GM10847 (cell line): ENCODE data around the gene HDAC7.

Source experiments
- POLR2A ChIP-seq: IDR thresholded peaks from 2 replicates; pipeline ENCODE4 v1.6.1; 2011; ENCODE audit not compliant: insufficient read length; ENCODE audit errors: extremely low read depth

Gene HDAC7

GRCh38 chr12:47824198-47824597 is 4.5 kb upstream of the HDAC7 start:
- TF ChIP-seq POLR2A: no peak

DNA sequence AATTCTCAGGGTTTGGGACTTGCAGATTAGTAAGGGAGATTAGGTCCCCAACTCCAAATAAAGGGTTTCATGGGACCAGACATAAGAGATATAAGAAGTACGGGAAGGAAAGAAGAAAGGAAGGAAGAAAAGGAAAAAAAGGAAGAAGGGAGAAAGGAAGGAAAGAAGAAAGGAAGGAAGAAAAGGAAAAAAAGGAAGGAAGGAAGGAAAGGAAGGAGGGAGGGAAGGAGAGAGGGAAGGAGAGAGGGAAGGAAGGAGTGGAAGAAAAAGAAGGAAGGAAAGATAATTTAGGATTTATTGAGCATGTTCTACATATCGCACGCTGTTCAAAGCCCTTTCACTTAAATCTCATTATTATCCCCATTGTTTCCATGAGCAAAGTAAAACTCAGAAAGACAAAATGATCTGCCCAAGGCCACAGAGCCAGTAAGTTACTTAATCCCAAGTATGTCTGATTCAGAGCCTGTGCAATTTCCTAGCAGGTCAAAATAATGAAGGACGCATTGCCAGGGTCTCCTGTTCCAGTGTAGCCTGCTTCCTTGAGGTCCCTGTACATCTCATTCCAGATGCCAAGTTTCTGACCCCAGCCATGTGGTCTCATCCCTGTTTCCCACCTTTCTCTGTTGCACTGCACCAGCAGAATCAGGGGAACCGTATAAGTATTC is 3.9 kb upstream of the HDAC7 start:
- no peak for TF ChIP-seq POLR2A

- TF ChIP-seq POLR2A: no peak
Measured at GRCh38 chr12:47822863-47823262, 3.2 kb upstream of the HDAC7 start.

- TF ChIP-seq POLR2A: no peak
Measured at GRCh38 chr12:47822401-47822800, 2.7 kb upstream of the HDAC7 start.

DNA sequence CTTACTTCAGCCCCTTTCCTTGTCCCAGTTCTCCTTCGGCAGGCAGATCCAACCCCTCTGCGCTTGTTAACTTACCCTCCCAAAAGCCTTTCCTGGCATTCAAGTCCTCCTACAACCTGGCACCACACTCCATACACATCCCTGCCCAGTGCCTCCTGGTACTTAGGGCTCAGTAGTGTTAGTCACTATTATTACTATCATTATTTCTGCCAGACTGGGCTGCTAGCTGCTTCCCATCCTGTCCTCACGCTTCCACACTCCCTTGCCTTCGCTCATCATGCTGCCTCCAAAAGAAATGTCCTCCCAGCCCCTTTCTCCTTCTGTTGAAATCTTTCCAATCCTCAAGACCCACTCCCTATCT is 1.6 kb upstream of the HDAC7 start:
- TF ChIP-seq POLR2A: no peak

GRCh38 chr12:47820631-47821345 is 1.1 kb upstream of the HDAC7 start:
- no peak for TF ChIP-seq POLR2A

- TF ChIP-seq POLR2A: no peak
Measured at GRCh38 chr12:47819138-47819895, 386 bp downstream of the HDAC7 start.

- no peak for TF ChIP-seq POLR2A
Measured at GRCh38 chr12:47818467-47819137, 1.1 kb downstream of the HDAC7 start.

GRCh38 chr12:47818007-47818376 is 1.7 kb downstream of the HDAC7 start:
- TF ChIP-seq POLR2A: no peak

DNA sequence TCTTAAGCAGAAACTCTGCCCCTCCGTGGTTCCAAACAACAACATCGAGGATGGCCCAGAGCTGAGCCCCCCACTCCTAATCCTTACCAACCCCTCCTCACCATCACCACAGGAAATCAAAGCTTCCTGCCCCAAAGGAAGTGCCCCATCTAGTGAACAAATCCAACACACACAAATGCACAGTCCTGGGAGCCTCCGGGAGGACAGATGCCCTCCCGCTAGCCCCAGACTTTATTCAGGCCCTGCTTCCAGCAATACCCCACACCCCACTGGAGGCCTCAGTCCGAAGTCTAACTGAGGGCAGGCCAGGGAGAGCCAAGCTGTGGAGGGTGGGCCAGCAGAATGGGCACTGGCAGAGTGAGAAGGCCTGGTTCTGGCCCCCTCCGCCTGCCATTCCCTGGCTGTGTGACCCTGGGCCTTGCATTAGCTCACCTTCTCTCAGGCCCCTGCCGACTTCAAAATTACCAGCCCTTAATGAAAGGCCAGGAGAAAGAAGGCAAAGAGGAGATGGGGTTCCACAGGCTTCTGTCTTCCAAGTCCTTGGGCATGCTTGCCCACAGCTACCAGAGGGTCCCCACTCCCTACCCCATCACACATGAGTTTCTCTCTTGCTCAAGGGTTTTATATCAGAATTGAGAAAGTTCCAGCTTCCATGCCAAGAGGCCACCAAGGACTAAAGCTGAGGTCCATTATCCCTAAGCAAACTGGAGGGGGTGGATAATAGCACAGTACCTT is 2.3 kb downstream of the HDAC7 start:
- no peak for TF ChIP-seq POLR2A

DNA sequence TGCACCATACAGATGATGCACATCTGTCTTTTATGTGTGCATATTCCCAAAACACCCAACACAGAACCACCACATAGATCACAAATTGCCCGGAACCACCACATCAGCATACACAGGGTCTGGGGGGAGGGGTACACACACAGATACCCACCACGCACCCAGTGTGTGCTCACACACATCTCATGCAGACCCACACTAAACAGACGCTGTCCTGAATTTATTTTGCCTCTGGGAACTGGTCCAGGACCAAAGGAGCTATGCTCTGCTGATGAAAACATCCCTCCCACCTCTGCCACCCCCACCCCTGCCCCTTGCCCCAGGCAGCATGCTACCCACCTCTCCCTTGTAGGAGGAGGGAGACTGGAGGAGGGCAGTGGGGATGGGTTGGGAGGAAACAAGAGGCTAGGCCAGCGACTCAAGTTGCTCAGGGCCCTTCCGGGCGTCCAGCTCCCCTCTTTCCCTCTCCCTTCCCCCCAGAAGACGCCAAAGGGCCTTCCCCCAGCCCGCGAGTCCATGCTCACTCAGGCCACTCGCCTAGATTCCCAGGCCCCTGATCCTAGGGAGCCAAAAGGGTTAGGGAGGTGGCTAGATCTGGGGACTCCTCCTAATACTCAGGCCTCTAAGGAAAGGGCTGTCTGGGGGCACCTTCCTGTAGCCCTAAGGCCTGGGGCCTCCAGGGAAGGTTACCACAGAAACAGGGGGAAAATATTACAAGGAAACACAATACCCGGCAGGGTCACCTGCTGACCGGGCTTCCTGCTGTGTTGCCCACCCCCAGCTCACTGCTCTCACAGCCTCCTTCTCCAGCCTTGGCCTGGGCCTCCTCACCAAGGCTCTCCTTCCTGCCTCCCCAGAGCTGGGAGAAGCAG is 3.1 kb downstream of the HDAC7 start:
- no peak for TF ChIP-seq POLR2A

DNA sequence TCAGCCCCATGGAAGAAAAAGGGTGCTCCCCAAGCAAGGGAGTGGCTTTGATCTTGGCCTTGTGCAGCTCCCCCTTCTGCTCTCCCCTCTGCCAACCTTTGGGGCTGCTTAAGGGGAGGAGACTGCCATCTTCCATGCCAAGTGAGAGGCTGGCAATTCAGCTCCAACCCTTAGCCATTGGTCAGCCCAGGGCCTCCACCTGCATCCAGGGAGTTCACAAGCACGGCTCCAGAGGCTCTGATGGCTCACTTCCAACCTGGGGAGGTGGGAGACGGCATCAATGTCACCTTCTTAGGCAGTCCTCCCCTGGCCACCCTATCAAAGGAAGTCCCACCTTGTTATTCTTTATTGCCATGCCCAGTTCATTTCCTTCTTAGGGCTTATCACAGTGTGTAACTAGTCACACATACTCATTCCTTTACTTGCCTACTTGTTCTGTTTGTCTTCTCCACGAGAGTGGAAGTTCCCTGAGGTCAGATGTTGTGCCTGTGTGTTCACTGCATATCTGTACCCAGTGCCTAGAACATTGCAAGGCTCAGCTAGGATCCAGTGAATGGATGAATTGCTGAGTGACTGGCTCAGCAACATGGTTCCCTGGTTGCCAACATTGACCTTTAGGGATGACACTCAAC is 5.0 kb downstream of the HDAC7 start:
- TF ChIP-seq POLR2A: no peak

DNA sequence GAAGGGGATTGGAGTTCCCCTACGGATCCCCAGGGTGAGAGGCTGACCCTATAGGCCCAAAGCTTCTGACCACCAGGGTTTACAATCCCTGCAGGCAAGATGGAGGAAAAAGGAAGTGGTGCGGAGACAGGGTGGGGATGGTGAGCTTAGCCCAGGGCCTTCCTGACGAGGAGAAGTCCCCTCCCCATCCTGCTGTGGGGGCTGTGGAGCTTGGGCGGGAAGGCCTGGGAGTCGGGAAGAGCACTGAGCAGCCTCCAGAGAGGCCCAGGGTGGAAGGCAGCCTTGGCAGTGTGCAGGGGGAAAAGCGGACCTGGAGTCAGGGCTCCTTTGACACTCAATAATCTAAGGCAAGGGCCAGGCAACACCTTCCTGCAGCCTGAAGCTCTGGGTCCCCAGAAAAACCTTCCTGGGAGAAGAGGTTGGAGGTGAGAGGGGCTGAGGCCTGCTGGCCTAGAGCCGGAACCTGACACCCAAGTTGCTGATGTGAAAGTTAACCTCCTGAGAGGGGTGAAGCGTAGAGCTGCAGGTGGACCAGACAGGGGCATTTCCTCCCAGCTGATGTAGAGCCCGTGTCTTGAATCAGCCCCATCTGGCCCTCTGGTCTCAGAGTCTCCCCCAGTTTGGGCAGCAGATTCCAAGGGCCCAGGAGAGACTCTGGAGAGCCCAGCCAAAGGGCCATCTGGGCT is 6.0 kb downstream of the HDAC7 start:
- no peak for TF ChIP-seq POLR2A
